GM12873 (cell line): ENCODE data around the gene UNC5A.

ENCODE experiments used
- CTCF ChIP-seq: IDR thresholded peaks from 2 replicates; pipeline ENCODE4 v1.5.1; 2012; ENCODE audit warnings: low read depth, mild to moderate bottlenecking, moderate library complexity, low read length, control low read depth; ENCODE audit not compliant: insufficient read depth; ENCODE audit errors: missing control alignments

The UNC5A gene

GRCh38 chr5:176857216-176857893, 47.0 kb downstream of the UNC5A start:
- no peak for TF ChIP-seq CTCF

- TF ChIP-seq CTCF, result no peak
Observed at GRCh38 chr5:176857894-176858273, 47.5 kb downstream of the UNC5A start.

- TF ChIP-seq CTCF, result no peak
Observed at GRCh38 chr5:176859916-176860315, 49.6 kb downstream of the UNC5A start.

GRCh38 chr5:176860381-176860780, 50.0 kb downstream of the UNC5A start:
- no peak for TF ChIP-seq CTCF

- TF ChIP-seq CTCF, result no peak
Observed at GRCh38 chr5:176861276-176861675, 50.9 kb downstream of the UNC5A start.

- TF ChIP-seq CTCF, result no peak
Observed at GRCh38 chr5:176862330-176862995, 52.1 kb downstream of the UNC5A start.

- no peak for TF ChIP-seq CTCF
Observed at GRCh38 chr5:176863041-176863764, 52.8 kb downstream of the UNC5A start.
